Medulla oblongata (tissue), 1 donor: ENCODE data around the gene WDR20.

Source experiments
- DNase-seq: peaks from one replicate; pipeline ENCODE4 v3.0.0-alpha.2; 2015; ENCODE audit errors: extremely low spot score

The WDR20 gene

DNA sequence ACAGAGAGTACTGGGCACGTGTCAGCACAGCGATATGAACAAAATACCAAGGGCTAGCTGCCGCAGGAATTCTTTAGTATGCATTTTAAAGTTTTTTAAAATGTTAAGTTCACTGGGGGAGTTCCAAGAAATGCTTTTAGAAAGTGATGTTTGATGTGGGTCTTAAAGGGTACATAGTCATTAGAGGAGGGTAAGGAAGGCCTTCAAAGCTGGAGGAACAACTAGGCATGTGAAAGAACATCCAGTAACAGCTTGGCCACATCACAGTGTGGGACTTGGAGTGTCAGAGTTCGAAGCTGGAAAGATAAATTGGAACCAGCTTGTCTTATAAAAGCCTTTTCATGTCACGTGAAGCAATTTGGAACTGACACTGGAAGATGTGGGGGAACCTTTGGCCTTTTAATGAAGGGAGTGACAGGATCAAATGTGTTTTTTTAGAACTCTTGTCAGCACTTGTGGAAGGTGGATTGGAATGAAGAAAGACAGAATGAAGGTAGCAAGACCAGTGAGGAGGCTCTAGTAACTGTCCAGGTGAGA lies 57.7 kb downstream of the WDR20 start:
- DNase-seq, result no peak

DNA sequence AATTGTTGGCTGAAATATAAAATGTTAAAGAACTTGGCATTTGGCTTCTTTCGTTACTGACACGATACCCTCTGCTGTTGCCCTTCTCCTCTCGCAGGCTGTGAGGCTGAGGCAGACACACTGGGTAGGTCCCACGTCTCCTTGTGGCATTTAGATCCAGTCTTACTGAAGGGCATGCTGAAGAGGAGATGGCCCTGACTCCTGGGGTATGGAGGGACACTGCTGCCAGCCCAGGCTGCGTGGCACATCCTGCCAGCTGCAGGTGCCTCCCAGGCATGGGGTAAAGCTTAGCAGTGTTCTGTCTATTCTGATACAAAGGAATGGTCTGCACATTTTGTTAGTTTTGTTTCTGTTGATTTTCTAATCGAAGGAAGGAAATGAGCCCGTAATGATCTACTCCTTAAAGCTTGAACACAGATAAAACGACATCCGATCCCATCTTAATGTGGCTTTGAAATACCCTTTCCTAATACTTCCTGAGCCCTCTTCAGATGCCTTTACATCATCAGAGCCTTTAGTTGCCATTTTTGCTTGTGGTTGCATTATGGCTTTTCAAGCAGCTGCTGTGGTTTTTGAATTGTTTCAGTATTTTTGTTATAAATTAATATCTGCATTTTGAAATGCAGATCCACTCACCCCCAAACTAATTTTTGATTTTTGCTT lies 61.1 kb downstream of the WDR20 start:
- no peak for DNase-seq

DNA sequence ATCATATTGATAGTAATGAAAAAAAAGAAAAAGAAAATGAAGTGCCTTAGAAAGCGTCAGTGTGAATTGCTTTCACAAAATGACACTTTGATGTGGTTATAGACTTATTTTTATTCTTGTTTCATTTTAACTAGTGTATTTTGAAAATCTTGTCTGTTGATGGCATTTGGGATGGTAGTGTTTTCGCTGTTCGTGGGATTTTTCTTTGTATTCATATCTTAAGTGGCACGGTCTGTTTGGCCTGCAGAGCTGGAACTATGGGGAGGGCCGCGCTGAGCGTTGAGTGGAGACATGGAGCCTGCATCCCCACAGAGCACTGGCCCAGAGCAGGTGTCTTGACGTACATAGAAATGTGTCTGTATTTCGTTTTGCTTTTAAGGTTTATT lies 61.6 kb downstream of the WDR20 start:
- DNase-seq, result no peak

DNA sequence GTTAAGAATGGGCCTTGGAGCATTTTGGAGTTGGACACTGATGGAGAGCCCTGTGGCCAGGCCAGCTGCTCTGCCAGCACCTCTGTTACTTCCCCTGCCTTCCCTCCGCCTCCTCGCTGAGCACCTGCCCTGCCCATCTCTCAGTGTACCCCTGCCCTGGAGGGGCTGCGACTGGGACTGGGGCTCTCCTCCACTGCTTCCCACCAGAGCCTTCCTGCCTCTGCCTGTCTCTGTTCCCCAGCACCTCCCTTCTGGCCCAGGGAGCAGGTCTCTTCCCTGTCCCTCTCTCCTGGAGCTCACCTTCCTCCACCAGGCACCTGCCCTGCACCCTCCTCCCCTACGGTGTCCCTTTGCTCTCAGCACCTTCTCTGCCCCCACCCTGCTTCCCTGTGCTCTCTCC lies 62.1 kb downstream of the WDR20 start:
- no peak for DNase-seq

DNA sequence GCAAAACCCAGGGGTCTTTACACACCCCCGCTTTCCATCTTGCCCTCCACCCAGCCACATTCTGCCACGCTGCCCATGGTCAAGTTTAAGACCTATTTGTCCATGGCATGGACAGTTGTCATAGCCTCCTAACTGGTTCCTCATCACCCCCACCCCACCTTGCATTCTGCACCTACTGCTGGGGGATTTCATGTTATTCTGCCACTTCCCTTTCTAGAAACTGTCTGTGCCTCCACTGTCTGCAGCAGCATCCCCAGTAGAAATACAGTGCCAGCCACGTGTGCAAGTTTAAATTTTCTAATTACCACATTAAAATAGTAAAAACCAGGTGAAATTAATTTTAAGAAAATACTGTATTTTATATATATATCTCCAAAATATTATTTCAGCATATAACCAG lies 63.2 kb downstream of the WDR20 start:
- no peak for DNase-seq

DNA sequence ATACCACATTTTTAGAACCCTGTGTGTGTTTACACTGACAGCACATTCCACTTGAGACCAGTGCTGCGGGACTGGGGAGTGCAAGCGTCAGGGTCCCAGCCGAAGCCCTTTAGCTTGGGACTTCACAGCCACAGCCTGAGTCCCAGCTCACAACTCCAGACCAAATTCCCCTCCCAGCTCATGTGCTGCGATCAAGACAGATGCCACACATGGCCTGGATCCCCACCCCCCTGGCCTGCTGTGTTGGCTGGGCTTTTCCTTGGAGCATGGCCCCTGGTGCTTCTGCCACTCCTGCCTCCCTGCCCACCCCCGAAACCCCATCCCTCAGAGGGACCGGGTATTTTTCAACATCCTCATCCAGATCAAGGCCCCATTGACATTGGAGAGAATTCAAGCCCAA lies 63.7 kb downstream of the WDR20 start:
- no peak for DNase-seq

DNA sequence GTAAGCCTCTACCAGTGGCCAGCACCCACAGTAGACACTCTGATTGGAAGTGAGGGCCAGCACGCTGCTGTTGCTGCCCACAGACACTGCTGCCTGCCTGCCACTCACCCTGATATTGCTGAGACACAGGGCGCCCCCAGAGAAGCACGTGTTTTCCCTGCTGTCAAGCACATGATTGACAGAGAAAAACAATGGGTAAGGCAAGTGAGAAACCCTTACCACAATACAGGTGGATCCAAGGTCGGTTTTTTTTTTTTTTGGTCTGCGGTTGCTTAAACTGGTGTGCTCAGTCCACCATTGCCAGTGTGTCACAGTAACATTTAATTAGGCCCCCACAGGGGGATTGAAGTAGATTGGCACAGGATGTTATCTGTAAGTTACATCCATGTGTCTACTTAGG lies 65.9 kb downstream of the WDR20 start:
- DNase-seq, result no peak

DNA sequence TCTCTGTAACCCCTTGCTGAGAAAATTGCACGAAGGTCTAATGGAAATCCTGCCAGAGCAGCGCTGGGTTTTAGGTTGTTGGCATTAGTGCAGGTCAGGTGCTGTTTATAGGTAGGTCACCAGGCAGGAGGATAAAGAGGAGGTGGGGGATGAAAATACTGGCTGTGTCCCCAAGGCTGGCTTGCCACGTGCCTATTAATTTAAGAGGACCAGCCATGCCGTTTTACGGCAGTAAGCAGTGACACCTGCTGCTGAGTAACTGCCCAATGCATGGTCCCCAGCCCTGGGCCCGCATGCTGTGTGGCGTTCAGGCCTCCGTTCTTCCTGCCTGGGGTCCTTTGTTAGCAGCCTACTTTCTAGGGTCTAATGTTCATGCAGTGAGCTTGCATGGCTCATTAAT lies 67.2 kb downstream of the WDR20 start:
- DNase-seq, result no peak

DNA sequence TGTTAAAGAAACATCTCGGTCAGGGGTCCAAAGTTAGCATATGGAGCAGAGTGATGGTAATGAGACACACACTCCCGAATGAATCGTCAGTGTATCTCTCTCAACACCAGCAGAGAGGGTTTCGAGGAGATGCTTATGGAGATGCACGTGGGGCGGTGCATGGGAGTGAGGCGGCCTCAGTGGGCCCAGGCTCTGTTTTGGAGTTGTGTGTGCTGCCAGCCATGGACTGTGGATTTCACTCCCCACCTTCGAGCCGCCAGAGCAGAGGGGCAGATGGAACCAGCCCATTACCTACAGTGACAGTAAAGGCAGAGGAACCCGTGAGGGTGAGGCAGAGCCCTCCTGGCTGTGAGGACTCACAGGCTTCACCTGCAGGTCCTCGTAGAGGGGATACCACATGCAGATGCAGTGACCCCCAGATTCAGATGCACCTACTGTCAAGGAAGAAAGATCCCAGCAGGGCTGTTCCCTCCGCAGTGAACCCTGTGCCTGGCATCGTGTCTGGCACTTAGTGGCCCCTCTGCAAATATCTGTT lies 68.2 kb downstream of the WDR20 start:
- no peak for DNase-seq

DNA sequence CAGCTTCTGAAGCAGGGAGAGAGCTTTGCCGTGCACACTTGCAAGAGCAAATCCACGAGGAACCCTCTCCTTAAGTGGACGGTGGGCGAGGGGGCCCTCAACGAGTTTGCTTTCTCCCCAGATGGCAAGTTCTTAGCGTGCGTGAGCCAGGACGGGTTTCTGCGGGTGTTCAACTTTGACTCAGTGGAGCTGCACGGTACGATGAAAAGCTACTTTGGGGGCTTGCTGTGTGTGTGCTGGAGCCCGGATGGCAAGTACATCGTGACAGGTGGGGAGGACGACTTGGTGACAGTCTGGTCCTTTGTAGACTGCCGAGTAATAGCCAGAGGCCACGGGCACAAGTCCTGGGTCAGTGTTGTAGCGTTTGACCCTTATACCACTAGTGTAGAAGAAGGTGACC lies 69.0 kb downstream of the WDR20 start:
- DNase-seq, result no peak

DNA sequence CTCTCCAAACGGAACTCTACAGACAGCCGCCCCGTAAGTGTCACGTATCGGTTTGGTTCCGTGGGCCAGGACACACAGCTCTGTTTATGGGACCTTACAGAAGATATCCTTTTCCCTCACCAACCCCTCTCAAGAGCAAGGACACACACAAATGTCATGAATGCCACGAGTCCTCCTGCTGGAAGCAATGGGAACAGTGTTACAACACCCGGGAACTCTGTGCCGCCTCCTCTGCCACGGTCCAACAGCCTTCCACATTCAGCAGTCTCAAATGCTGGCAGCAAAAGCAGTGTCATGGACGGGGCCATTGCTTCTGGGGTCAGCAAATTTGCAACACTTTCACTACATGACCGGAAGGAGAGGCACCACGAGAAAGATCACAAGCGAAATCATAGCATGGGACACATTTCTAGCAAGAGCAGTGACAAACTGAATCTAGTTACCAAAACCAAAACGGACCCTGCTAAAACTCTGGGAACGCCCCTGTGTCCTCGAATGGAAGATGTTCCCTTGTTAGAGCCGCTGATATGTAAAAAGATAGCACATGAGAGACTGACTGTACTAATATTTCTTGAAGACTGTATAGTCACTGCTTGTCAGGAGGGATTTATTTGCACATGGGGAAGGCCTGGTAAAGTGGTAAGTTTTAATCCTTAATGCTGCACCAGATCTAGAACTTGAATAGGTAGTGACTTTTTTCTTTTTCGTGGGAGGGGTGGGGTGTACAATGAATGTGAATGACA lies 69.7 kb downstream of the WDR20 start:
- DNase-seq, result peak; percentile 89

DNA sequence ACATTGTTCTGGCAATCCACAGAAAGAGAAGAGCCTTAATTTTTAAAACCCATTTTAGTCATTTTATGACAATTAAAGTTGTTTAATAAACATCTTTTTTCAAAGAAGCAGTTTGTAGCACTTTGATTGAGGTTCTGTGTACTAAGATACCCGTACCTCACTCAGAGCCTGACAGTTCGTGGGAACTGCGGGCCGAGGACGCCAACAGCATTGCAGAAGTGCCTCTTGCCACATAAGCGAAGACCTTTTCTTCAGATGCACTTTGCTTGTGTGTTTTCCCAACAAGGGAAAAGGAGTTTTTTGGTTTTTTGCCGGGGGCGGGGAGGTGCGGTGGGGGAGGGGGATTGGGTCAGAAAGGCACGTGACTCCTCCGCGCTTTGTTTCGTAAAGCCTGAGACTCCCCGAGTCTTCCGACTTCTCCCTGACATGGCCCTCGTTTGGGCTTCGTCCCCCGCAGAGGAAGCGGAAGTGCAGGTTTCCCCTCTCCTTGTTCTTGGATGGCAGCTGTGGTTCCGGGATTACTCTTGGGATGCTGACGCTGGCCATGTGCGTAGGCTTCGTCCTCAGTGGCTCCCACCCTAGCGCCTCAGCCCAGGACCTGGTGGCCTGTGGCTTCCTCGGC lies 70.8 kb downstream of the WDR20 start:
- DNase-seq, result no peak

DNA sequence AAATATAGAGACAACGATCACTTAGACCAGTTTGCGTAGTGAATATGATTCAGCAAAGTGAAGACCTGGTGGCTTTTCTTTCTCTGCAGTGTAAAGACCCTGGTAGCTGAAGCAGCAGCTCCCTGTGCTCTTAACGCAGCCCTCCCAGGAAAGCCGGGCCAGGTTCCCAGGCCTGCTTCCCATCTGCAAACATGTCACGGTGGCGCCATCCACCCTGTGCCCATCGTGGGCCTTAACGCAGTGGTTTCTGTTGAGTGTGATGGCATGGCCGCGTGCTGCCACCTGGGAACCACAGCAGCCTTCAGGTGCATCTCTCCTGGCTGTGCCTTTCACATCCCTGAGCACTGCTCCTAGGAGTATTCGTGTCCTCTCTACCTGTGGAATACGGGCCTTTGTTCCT lies 71.5 kb downstream of the WDR20 start:
- no peak for DNase-seq

DNA sequence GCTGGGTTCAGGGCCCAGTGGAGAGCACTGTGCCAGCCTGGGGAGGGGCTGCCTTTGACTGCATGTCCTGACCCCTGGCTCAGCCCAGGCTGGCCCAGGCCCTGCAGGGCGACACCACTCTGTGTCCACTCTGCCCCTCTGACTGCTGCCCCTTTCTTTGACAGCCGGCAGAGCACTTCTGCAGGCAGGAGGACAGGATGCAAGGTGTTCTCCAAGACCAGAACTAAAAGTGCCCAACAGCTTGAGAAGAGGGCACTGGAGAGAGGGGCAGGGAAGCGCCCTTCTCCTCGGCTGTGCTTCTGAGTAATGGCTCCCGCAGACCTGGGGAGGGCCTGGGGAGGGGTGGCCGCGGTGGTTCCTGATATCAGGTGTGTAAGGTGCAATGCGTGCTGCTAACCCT lies 72.7 kb downstream of the WDR20 start:
- no peak for DNase-seq

DNA sequence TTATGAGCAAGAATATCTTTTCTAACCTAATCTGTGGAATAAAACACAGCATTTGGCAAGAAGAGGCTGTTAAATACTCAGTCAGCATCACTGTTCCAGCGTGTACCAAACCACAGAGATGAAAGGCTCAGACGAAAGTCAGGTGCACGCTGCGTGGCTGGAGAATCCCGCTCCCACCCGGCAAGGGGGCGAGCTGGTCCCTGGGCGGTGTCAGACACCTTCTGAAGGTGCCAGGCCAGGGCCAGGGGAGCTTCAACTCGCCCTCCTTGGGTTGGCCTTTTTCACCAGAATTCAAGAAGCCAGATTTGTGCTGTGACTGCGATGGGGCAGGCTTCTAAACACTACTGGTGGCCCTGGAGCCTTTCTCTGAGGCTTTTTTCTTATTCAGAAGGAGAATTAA lies 73.1 kb downstream of the WDR20 start:
- no peak for DNase-seq

DNA sequence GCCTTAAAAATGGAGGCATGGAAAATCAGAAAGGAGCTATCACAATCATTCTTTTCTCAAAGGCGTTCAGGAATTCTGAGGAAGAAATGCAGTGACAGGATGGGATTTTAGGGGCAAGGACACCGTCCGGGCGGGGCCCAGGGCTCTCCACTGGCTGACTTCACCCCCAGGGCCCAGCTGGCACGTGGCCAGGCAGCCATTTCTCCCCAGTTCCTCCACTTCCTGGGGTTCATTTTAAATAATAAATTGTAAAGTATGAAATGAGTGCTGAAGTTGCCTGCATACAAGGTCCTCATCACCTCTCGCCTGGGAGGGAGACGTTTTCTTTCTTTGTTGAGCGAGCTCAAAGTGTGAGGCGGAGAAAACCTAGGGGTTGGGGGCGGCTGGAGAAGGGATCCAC lies 73.8 kb downstream of the WDR20 start:
- no peak for DNase-seq

DNA sequence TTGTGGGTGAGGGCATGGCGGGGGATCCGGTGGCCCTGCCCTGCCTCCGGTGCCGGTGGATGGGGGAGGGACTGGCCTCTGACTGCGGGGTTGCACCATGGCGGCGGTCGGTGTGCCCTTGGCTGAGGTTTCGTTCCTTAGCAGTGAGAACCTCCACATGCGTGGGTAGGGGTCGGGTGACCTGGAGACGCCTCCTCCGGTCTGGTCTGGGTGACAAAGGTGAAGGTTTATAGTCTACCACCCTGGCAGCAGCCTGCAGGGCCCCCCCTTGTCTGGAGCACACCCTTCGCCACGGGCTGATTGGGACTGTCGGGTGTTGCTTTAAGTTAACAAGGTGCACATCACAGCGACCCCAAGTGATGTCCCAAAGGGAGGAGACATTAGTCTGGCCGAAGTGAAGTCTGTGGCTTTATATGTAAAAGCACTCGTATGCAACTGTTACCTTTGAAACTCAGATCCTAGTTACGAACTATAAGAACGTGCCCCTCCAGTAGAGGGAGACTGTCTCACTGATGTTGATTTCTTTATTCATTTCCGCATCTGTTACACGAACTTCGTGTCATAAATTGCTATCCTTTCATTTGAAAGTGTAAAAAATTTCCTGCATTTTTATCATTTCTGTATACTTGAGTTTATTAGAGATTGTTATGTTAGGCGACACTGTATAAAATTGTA lies 74.4 kb downstream of the WDR20 start:
- no peak for DNase-seq

DNA sequence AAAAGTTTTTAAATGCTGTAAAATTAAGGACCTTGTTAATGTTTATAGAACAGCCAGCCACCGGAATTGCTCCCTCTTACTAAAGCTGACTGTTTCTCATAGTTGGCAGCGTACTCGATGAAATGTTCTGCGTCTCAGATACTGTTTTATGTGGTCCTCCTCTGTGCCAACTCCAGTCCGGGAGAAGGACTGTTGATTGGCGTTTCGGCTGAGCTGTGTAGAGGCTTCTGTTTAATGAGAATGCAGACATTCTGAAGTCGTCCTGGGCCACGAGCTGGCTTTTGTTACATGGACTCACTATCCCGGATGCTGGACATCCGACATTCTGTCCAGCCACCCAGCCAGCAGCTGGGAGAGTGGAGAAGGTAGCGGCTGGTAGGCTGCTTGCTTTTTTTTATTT lies 75.4 kb downstream of the WDR20 start:
- DNase-seq, result peak; percentile 86

DNA sequence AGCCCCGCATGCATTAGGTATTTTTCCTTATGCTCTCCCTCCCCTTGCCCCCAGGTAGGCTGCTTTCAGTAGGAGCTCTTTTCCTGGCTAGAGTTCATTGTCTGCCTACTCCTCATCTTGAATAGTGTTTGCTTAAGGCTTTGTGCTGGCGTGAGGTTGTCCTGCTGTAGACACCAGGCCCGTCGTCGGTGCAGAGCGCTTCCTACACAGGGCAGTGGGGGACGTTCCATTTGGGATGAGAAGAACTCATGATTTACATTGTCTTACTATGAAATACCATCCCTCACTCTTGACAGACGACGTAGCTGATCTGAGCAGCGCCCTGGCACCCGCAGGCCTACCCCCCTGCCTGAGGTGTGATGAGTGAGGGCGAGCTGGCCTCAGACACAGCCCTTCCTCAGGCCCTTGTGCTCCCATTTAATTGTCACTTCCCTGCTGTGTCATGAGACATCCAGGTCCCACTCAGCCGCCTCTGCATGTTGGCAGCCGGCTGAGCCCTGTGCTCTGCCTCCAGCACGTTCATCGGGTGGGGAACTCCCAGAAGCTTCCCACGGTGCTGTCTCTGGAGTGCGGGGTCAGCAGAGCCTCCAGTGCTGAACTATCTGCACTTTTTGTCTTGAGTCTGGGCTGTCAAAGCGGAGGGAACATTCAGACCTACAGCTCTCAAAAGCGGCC lies 76.0 kb downstream of the WDR20 start:
- no peak for DNase-seq

DNA sequence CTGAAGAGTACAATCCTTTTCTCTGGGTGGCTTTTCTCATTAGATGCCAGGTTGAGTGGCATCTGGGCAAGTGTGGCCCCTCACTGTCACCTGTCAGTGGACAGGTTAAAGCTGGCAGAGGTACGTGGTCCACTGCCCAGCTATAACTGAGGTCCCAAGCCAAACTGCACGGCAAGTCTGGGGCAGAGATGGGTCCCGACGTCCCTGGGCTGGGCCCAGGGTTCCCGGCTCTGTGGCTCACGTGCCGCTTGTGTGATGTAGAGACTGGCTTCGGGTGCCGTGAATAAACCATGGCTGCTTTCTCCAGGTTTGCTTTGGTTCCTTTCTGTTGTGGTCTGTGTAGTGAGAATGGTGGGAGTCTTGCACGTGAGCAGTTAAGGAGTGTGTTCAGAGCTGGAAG lies 77.7 kb downstream of the WDR20 start:
- no peak for DNase-seq

DNA sequence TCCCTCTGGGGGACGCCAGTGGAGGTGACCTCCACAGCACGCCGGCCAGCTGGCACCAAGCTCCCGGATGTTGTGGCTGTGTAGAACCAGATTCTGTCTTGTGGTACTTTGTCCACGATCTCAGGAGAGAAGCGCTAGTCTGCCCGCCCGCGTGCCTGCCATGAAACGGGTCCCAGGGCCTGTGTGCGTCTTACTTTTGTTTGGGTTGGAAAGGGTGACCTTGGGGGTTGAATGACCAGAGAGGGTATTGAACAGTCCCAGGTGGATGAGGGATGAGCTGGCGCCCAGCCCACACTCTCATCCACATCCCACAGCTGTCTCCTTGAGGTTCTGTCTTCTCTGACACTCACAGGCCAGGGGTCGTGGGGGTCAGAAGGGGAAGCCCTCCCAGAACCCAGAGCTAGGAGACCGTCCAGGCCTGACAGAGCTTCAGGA lies 78.3 kb downstream of the WDR20 start:
- DNase-seq, result no peak

DNA sequence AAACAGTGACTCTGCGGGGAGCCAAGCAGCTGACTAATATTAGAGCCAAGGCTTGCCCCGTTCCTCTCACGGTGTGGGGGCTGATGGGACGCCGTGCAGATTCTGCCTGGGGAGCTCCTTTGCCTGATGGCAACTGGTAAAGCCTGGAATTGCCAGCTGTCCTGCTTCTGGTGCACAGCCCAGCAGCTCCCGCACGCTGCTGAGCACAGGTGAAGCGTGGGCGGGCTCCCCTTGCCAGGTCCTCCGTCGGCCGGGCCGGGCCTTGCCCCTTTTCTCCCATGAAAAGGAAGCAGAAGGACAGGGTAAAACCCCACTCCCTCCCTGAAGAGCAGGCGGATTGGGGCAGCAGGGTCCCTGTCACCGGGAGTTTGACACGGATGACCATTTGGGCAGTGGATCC lies 79.0 kb downstream of the WDR20 start:
- no peak for DNase-seq
